ENCODE results near the gene PLTP.

GRCh38 chr20:45943613-45944012 lies 31.7 kb upstream of the PLTP start:
- no peak for TF ChIP-seq CTCF (IDR thresholded peaks at IDR 0.05)
- TF ChIP-seq POLR2A (IDR thresholded peaks at IDR 0.05): no peak
